HG03175 (cell line): ENCODE data around the gene SCMH1.

ENCODE experiments used
- ATAC-seq: cut with Tn5 transposase; IDR thresholded peaks from one replicate; pipeline ENCODE4 v1.9.1; 2021; ENCODE audit warnings: mild to moderate bottlenecking, moderate library complexity; ENCODE audit not compliant: unreplicated experiment

Gene SCMH1

DNA sequence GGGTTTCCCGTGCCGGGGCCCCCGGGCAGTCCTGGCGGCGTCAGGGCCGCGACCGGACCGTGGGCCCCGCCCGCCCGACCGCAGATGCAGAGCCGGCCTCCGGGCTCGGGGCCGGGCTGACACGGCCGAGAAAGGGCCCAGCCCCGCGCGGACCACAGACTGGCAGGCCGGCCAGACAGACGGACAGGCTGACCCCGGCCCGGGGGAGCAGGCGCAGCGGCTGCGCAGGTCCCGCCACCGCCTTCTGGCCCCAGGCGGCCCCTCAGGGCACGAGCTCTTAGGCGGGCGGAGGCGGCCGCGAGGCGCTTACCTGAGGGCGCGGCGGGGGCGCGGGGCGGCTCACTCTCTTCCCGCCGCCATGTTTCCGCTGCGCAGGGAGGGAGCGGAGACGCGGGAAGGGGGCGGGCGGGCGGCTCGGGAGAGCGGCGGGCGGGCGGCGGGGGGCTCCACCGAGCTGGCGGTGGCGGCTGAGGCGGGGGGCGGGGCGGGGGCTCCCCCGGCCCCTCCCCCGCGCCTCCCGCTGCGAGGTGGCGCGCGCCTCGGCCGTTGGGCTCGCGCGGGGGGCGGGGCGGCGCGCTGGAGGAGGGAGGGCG lies at the start of gene SCMH1:
SCMH1 (minus strand) TSS at position 558 of the 593 bp plus-strand sequence. CDS start 56,173 bp downstream, outside the sequence.
- peak; percentile 40 for ATAC-seq

GRCh38 chr1:41291195-41291594 lies 49.1 kb upstream of the SCMH1 start:
- ATAC-seq: no peak

DNA sequence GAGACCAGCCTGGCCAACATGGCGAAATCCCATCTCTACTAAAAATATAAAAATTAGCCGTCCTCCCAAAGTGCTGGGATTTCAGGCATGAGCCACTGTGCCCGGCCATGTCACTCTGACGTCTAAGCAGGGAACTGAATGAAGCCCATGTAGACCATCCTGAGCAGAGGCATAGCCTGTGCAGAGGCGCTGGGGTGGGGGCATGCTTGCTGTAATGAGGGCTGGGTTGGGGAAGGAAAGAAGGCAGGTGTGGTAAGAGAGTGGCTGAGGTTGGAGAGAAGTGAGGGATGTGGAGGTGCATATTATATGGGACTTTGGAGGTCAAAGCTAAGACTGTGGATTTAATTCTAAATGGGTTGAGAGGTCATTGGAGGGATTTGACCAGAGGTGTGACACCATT lies 47.1 kb upstream of the SCMH1 start:
- ATAC-seq: no peak

DNA sequence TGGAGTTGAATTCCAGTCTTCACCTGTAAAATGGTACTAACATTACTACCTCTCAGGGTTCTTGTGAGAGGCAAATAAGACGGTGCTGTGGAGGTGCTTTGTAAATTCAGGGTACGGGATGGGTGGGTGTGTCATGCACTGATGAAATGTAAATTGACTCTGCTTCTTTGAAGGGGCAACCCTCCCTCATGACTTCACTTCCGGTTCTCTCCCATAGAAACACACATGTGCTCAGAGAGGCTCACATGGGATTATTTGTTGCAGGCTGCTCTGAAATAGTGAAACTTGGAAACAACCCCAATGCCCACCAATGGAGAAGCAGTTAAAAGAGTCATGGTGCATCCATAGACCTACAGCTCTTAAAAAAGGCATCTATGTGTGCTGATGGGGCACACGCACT lies 44.9 kb upstream of the SCMH1 start:
- no peak for ATAC-seq

- no peak for ATAC-seq
Measured at GRCh38 chr1:41286486-41286885, 44.4 kb upstream of the SCMH1 start.

GRCh38 chr1:41285818-41286217 lies 43.7 kb upstream of the SCMH1 start:
- ATAC-seq: no peak

DNA sequence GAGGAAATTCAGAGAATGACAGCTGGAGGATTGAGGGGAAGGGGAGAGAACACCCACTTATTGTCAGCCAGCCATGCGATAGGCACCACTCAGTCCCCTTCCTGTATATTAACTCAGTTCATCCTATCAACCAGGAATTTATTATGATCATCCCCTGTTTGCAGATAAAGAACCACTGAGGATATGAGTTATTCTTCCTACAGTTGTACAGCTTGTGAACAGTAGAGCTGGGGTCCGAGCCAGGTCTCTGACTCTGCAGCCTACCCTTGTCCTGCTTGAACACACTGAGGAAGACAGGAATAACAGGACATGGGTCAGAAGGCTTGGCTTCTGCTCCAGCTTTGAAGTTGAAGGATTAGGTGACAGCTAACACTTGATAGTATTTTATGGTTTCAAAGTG lies 42.0 kb upstream of the SCMH1 start:
- no peak for ATAC-seq

DNA sequence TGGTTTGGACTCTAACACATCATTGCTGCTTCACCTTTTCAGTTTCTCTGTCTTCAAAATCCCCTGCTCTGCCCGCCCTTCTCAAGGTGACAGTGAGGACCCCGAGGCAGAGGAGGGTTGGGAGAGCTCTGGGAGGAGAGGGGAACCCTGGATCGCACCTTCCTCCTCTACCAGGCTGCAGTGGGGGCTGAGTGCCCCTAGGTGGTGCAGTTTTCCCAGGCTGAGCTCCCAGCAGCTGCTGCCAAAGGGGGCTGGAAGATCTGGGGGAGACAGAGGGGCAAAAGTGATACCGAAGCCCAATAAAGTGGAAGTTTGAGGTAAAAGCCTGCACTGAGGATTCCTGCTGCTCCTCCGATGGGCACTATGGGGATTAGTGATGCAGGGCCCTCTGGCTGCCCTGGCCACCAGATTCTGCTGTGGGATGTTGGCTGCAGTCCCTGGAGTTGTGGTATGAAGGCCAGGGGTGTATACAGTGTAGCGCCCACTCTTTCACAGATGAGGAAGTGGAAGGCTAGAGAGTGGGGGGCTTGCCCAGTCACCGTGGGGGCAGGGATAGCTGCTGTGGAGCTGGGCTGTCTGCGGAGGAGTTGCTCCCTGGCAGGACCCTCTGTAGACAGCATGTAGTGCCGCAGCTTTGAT lies 40.7 kb upstream of the SCMH1 start:
- no peak for ATAC-seq

DNA sequence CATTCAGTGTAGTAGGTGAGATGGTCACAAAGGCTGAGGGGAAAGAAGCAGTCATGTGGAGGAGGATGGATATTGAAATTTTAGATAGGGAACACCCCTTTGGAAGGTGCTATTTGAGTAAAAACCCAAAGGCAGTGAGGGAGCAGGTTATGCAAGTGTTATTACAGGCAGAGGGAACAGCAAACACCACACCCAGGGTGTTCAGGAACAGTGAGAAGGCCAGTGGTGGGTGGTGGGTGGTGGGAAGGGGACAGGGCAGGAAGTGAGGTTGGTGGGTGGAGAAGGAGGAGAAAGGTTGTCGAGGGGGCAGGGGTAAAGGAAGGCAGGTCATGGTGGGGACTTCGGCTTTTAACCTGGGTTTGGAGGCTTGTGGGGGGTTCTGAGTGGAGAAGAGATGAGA lies 39.2 kb upstream of the SCMH1 start:
- ATAC-seq: no peak

DNA sequence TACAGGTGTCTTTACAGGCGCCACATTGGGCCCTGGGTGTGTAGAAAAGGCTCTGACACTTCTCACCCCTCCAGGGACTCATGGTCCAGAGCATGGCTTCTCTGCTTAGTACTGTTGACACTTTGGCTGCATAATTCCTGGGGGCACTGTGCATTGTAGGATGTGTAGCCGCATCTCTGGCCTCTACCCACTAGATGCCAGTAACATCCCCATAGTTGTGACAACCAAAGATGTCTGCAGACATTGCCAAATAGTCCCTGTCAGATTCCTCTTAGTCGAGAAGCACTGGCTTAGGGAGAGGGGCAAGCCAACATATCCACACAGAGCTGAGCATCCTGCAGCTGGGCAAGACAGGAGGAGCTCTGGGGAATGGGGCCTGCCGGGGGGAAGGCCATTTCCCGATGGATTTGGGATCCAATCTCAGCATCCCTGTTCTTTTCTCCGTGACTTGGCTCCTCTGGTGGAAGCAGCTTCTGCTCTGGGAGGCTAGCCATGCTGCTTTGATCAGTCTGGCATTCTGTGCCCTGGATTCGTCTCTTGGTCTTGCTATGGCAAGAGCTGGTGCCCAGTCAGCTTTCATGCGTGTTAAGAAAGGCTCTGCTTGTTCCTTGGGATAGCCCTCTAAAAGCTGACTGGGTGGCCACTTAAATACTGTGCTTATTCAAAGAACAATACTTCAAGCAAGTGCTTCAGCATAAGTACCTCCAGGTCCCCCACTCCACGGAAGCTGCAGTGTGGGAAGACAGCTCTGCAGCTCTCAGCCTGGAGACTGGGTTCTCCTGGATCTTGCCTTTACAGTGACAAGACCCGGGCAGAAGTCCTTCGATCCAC lies 38.3 kb upstream of the SCMH1 start:
- no peak for ATAC-seq

DNA sequence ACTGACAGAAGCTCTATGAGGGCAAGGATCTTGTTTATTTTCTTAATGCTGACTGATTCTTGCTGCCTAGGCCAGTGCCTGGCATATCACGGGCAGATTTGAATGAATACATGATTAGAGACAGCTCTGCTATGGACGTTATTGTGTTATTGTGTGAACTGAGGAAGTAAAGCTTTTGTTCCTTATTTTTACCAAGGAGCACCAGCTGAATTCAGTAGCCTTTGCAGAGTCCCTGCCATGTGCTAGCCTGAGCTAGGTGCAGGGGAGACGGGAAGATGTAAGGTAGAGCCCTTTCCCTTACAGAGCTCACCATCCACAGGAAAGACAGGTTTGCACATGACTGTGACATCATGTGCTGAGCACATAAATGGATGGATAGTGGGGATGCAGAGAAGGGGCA lies 36.0 kb upstream of the SCMH1 start:
- no peak for ATAC-seq

GRCh38 chr1:41277371-41277975 lies 35.4 kb upstream of the SCMH1 start:
- no peak for ATAC-seq

DNA sequence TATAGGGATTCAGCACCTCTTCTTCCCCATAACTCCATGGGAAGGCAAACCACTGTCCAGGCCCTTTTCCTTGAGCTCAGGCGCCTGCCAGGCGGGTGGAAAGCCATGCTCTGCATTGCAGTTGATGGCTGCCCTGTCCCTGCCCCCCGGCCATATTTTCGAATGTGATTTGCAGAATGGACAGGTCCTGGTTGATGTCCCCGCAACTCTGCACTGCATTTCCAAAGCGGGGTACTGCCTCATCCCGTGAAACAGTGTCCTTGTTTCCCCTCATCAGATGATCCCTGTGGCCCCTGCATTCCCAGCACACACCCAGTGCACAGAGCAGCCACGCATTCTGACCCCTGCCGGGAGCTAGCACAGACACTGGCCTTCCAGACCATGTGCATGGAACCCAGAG lies 33.7 kb upstream of the SCMH1 start:
- ATAC-seq: no peak

GRCh38 chr1:41274752-41275545 lies 32.8 kb upstream of the SCMH1 start:
- ATAC-seq: no peak

DNA sequence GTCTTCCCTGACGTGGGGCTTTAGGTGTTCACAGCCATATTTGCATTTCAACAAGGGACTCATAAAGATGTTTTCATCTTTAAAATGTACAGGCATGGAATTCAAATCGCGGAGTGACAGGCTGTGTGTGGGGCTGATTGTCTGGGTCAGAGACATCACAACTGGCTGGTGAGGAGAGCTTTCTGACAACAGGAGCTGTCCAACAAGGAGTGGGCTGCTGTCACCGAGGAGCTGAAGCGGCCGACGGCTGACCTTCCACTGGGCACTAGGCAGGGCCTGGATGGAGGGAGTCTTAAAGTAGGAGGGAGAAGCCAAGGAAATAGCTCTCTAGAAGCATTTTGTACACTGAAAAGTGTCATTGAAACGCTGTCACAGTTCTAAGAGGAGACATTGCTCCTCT lies 30.5 kb upstream of the SCMH1 start:
- ATAC-seq: no peak

DNA sequence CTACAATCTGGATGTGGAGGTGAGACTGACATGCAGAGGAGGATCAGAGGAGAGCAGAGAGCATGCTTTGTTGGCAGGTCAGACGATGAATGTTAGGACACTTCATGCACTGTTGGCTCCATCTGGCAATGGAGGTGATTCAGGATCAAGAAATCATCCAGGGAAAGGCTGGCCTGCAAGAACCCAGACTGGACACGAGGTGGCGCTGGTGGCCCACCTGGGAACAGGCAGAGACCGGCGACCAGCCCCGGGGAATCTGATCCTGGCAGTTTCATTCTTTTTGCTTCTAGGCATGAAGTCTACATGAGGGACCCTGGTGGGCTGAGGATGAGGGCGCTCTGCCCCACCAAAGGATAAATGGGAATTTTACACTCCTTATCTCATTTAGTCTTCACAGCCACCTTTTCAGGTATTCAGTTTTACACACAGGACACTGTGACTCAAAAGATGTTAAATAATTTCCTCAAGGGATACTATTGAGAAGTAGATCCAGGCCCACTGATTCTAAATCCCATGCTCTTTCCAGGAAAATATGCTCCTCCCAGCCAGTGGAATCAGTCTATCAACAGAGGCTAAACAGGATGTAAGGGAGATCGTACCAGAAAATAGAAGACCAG lies 26.2 kb upstream of the SCMH1 start:
- ATAC-seq: no peak

DNA sequence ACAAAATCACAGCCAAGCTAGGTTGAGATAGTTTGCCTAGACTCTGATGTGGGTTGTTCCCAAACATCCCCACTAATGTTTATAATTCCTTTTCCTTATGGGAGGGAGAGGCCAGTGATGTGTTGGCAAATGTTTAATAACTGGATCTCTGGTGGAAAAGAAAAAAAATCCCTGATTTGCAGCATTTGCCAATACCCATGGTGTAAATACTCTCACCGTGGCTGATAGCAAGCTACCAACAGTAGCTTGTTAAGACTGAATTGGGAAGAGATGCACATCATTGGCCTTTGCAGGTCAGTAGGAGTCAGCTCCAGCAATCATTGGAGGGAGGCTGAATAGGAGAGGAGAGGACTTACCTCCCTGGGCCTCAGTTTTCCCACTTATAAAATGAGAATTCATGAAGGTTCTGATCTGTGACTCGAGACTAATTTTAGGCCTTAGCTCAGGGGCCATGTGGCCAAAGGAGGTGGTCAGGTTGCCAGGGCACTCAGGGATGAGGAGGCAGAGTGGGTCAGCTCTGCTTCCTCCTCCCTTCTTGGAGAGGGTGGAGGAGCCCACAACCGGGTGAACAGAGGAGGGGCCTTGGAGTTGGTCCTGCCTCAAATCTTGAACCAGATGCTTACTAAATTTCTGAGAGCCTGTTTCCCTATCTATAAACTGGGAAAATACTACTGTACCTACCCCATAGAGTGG lies 20.0 kb upstream of the SCMH1 start:
- no peak for ATAC-seq

DNA sequence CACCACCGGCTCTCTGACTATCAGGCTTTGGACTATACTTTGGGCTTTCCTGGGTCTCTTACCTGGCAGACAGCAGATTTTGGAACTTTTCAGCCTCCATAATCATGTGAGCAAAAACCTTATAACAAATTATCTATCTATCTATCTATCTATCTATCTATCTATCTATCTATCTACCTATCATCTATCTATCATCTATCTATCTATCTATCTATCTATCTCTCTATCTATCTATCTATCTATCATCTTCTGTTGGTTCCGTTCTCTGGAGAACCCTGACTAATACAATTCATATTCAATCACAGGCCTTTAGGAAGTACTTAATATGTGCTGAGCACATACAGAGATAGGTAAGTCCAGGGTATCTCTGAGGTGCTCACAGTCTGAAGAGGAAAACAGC lies 18.7 kb upstream of the SCMH1 start:
- ATAC-seq: no peak

GRCh38 chr1:41259221-41259620 lies 17.1 kb upstream of the SCMH1 start:
- no peak for ATAC-seq

GRCh38 chr1:41255978-41256377 lies 13.9 kb upstream of the SCMH1 start:
- no peak for ATAC-seq
